Subcutaneous adipose tissue (tissue), 4 donors: ENCODE measurements around the gene RPS6KA4. TPM values are rescaled to one million over a fixed set of nuclear protein-coding genes. Genes with fewer than 3 reads are reported as not detected.

Experiments used
- CTCF ChIP-seq: fragments of 450-650 bp; IDR thresholded peaks from one replicate; pipeline ENCODE4 v1.5.1; 2016; ENCODE audit warnings: low read depth, mild to moderate bottlenecking, control low read depth, antibody characterized with exemption, moderate library complexity
- total RNA-seq, 4 donors: library from RNA; depleted of rRNA; stranded (reverse); fragments of >200 nt; gene quantifications; one replicate each; pipeline ENCODE4 v1.1.0, GENCODE V29; 2016

Gene RPS6KA4
- 10 to 100 TPM in 3 of 4 donors, 1 to 10 TPM in 1; 7.2 to 27.5 (median 16.3) TPM for total RNA-seq

- no peak for TF ChIP-seq CTCF
Measured at GRCh38 chr11:64358907-64359711, at the start of gene RPS6KA4. RPS6KA4 (plus strand) TSS chr11:64359162; CDS start chr11:64359236, 74 bp downstream.

GRCh38 chr11:64312947-64313346 lies 46.0 kb upstream of the RPS6KA4 start:
- no peak for TF ChIP-seq CTCF

- TF ChIP-seq CTCF = no peak
Measured at GRCh38 chr11:64313491-64314145, 45.3 kb upstream of the RPS6KA4 start.

- no peak for TF ChIP-seq CTCF
Measured at GRCh38 chr11:64314146-64314804, 44.7 kb upstream of the RPS6KA4 start.

- TF ChIP-seq CTCF = no peak
Measured at GRCh38 chr11:64314805-64315561, 44.0 kb upstream of the RPS6KA4 start.

- TF ChIP-seq CTCF = no peak
Measured at GRCh38 chr11:64316672-64317324, 42.2 kb upstream of the RPS6KA4 start.
